Right ventricle myocardium inferior (tissue), 1 donor: Measurements from ENCODE around the gene ARAP3. TPM values are rescaled to one million over a fixed set of nuclear protein-coding genes. Genes with fewer than 3 reads are reported as not detected.

ENCODE experiments used
- ATAC-seq: fragments of 200-7000 bp; cut with Tn5 transposase; one replicate; pipeline ENCODE4 v1.9.1; 2020; ENCODE audit warnings: mild to moderate bottlenecking, moderate library complexity
- DNase-seq: peaks from one replicate; pipeline ENCODE4 v3.0.0; 2021; ENCODE audit errors: missing footprints
- intact Hi-C: fragments of 100-400 bp; cut with DNase I; formaldehyde crosslinking; loops from one replicate; pipeline ENCODE4 v1.11.0; 2022
- total RNA-seq: library from RNA; stranded (reverse); fragmentation: NEBNext Ultra II Directional; extraction: Animal tissue kit (Norgen Biotek cat#: 25700); gene quantifications from one replicate; pipeline ENCODE4 v1.2.1, GENCODE V29; 2021
- donor health status: DM: no; HTN: yes; CAD: no; lungs with severe emphysema.

Gene ARAP3
- total RNA-seq, 1 donor from 2014 or later: 14.7 TPM

GRCh38 chr5:141675672-141676071 is 6.4 kb downstream of the ARAP3 start:
- intact Hi-C loops: no loop called here
- ATAC-seq (no peak), DNase-seq (no peak)

- DNase-seq (no peak), ATAC-seq (no peak)
- intact Hi-C loops: no loop called here
Measured at GRCh38 chr5:141674747-141675146, 7.3 kb downstream of the ARAP3 start.

DNA sequence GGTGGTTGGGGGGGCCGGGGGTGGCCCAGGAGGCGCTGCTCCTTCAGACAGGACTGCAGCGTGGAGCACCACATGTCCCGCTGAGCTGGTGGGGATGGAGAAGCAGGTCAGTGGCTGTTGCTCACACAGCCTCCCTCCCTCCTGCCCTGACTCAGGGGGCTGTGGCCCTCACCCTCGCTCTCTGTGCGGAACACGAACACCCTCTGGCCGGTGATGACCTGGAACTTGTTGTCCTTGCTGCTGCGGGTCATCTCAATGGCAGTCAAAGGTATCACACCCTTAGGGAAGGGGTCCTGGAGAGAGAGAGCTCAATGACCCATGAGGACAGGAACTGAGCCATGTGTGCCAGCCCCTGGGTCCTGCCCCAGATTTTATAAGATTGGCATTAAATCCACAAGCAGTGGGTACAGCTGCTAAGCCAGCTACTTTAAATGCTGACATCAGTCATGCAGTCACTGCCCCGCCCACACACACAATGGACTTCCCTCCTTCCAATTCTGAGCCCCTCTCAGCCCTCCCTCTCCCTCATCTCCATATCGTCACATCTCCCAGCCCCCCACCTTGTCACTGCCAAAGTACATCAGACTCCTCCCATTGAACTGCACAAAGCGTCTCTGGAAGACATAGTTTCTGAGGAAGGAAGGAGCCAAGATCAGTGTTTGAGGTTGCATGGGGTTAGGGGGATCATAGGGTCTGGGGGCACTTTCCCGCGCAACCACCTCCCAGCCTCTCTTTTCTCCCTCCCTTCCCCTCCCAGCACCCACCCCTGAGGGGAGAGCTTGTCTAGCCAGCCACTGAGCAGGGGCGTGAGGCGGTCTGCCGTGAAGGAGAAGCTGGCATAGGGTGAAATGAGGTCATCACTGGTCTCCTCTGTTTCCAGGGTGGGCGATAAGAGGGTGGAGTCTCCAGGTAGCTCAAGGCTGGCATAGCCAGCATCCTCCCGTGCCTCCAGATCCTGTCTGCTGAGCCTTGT is 8.9 kb downstream of the ARAP3 start:
- intact Hi-C loops: no loop called here
- no peak for DNase-seq
- no peak for ATAC-seq

DNA sequence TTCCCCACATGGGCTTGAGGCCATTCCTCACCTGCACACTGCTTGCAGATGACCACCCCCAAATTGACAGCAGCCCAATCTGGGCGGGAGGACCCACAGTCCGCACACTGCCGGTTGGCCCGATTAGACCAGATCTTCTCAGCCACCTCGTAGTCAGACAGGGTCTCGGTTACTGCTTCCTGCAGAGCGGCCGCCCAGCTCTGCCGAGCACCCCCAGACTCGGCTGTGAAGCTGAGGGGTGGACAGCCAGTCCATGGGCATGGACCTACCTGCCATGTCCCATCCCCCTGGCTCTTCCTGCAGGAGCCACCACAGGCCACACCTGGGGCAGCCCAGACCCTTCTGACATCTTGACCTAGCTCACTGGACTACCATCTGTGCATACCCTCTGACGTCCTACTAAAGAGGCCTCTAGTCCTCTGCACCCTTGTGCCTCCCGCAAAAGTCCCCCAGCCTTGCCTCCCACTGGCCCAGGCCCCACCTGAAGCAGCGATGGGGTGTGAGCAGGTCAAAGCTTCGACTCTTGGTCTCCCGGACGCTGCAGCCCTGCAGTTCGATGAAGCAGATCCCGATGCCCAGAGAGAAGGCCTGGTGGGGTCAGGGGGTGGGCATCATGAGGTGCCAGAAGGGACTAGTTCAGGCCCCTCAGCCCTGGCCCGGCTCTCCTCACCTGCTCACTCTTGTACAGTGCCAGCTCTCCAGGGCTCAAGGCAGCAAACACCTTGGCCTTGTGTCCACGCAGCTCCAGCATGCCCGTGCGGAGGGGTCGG is 9.8 kb downstream of the ARAP3 start:
- ATAC-seq (no peak), DNase-seq (no peak)
- intact Hi-C loops: no loop called here

GRCh38 chr5:141669520-141669919 is 12.5 kb downstream of the ARAP3 start:
- no peak for DNase-seq
- no peak for ATAC-seq
- intact Hi-C loops: no loop called here

- intact Hi-C loops: no loop called here
- no peak for ATAC-seq
- no peak for DNase-seq
Measured at GRCh38 chr5:141668601-141669265, 13.3 kb downstream of the ARAP3 start.

DNA sequence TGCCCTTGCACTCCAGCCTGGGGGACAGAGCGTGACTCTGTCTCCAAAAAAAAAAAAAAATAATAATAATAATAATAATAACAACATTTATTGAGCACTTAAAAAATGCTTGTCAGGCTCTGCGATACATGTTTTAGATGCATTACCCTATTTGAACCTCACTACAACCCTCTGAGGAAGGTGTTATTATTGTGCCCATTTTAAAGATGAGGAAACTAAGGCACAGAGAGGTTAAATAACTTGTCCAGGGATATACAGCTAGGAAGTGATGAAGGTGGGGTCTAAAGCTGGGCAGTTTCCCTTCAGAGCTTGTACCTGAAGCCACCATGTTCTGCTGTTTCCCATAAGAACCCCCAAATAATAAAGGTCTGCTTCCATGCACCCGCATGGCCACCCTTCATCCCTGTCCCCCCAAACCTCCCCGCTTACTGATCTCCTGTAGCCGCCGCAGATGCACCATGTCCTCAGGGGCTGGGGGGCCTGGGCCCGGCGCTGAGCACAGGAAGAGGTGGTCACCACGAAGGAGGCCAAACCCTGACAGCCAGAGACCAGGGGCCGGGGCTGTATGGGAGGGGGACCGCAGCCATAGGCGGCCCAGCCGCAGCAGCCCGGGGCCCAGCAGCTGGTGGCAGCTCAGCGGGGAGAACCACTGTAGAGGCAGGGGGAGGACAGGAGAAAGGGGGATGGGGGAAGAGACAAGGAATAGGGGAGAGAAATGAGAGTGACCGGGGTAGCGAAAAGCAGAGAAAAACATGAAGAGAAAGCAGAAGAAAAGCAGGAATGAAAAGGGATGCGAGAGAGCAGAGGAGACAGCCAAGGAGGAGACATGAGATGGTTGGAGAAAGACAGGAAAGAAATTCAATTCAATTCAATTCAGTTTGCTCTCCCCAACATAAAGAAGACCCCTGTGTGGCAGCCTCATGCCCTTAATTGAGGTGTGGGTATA is 15.8 kb downstream of the ARAP3 start:
- DNase-seq: no peak
- intact Hi-C loops: no loop called here
- no peak for ATAC-seq

DNA sequence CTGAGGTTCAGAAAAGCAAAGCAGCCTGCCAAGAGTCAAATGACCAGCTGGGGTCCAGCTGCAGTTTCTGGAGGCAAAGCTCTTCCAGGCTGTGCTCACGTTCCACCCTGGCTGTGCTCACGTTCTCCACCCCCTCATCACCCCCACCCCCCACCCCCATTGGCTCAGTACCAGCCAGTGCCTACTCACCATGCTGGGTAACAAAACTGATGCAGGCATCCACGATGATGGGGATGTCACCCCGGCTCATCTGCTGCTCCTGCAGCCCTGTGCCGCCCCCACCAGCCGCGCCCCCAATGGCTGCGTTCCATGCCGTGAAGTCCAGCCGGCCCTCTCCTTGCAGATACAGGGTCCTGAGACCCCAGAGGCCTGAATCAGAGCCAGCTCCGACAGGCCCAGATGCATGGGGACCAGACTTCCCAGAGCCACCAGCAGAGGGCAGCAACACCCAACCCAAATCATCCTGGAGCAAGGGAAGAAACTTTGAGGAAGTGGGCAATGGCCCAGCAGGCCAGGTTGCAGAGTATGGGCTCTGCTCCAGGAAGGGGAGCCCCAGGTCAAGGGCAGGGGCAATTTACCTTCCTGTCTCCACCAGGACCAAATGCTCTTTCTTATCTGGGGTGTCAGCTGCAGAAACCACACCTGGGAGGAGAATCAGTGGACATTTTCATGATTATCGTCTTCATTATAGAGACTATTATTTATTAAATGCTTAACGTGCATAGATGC is 17.1 kb downstream of the ARAP3 start:
- intact Hi-C loops: no loop called here
- DNase-seq (peak; percentile 88), ATAC-seq (peak; percentile 83)

GRCh38 chr5:141663506-141663905 is 18.5 kb downstream of the ARAP3 start:
- DNase-seq: no peak
- ATAC-seq: no peak
- intact Hi-C loops: no loop called here

DNA sequence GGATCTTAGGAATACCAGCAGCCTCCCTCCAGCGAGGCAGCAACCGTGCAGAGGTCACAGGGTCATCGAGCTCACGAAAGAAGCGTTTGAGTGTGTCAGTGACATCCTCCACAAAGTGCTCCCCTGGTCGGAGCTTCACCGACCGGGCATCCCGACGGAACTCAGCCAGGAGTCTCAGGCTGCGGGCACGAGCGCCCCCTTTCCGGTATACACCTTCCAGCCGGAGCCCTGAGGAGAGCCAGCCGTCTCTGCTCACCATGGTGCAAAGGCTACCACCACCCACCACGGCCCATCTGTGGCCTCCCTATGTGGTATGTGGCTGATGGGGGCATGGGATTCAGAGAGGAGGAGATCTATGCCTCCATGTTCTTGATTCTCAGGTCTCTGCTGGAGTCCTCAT is 20.0 kb downstream of the ARAP3 start:
- no peak for DNase-seq
- ATAC-seq: no peak
- intact Hi-C loops: no loop called here

GRCh38 chr5:141657937-141658545 is 24.0 kb downstream of the ARAP3 start:
- intact Hi-C loops: no loop called here
- DNase-seq (no peak), ATAC-seq (no peak)

GRCh38 chr5:141657404-141657803 is 24.6 kb downstream of the ARAP3 start:
- intact Hi-C loops: no loop called here
- ATAC-seq (no peak), DNase-seq (no peak)

GRCh38 chr5:141656396-141656795 is 25.6 kb downstream of the ARAP3 start:
- ATAC-seq: no peak
- DNase-seq: no peak
- intact Hi-C loops: no loop called here

GRCh38 chr5:141655020-141655419 is 27.0 kb downstream of the ARAP3 start:
- DNase-seq (no peak), ATAC-seq (no peak)
- intact Hi-C loops: no loop called here

GRCh38 chr5:141654298-141654697 is 27.7 kb downstream of the ARAP3 start:
- intact Hi-C loops: no loop called here
- DNase-seq (no peak), ATAC-seq (no peak)

- DNase-seq (no peak), ATAC-seq (no peak)
- intact Hi-C loops: no loop called here
Measured at GRCh38 chr5:141651728-141652105, 30.3 kb downstream of the ARAP3 start.
